ACHN (cell line): ENCODE measurements around the gene TREM2.
"Not testable (repeated sequence)": the region's sequence is repeated elsewhere in the genome, so short reads cannot be mapped to it uniquely, and the experiment has no call there.

ENCODE experiments used
- DNase-seq: peaks from one replicate; pipeline ENCODE4 v3.0.0-alpha.2; 2015
- in situ Hi-C: cut with HindIII; loops from 2 replicates; pipeline ENCODE4 v1.10.0; 2017; ENCODE audit warnings: low sequenced_read_pairs, low pct_ligation_motif_present, low pct_unique_long_range_greater_than_20kb

TREM2 gene

GRCh38 chr6:41162687-41163418 is at the start of gene TREM2:
TREM2 (minus strand) TSS chr6:41163116; CDS start chr6:41163082, 34 bp downstream.
- DNase-seq: no peak

GRCh38 chr6:41209547-41210320 is 46.8 kb upstream of the TREM2 start:
- DNase-seq: no peak
- in situ Hi-C loops: no loop called here

More at GRCh38 chr6:41162687-41163418, at the start of gene TREM2:
- in situ Hi-C loops: no loop called here

GRCh38 chr6:41208439-41209106 is 45.7 kb upstream of the TREM2 start:
- in situ Hi-C loops: no loop called here
- DNase-seq: no peak

GRCh38 chr6:41204156-41204555 is 41.2 kb upstream of the TREM2 start:
- no peak for DNase-seq
- in situ Hi-C loops: no loop called here

GRCh38 chr6:41201764-41202173 is 38.9 kb upstream of the TREM2 start:
- in situ Hi-C loops: no loop called here
- no peak for DNase-seq

GRCh38 chr6:41200901-41201763 is 38.2 kb upstream of the TREM2 start, which contains the start of gene TREML2:
TREML2 (minus strand) TSS chr6:41201149; CDS start chr6:41201008, 141 bp downstream.
- no peak for DNase-seq
- in situ Hi-C loops: no loop called here

- no peak for DNase-seq
Measured at GRCh38 chr6:41200296-41200900, 37.5 kb upstream of the TREM2 start.

GRCh38 chr6:41199552-41200246 is 36.8 kb upstream of the TREM2 start:
- in situ Hi-C loops: no loop called here
- DNase-seq: no peak

More at GRCh38 chr6:41200296-41200900, 37.5 kb upstream of the TREM2 start:
- in situ Hi-C loops: no loop called here

- no peak for DNase-seq
- in situ Hi-C loops: no loop called here
Measured at GRCh38 chr6:41197234-41197633, 34.3 kb upstream of the TREM2 start.

GRCh38 chr6:41194386-41194785 is 31.5 kb upstream of the TREM2 start:
- no peak for DNase-seq
- in situ Hi-C loops: no loop called here

GRCh38 chr6:41193884-41194283 is 31.0 kb upstream of the TREM2 start:
- DNase-seq: no peak
- in situ Hi-C loops: no loop called here

- in situ Hi-C loops: no loop called here
- no peak for DNase-seq
Measured at GRCh38 chr6:41193171-41193734, 30.3 kb upstream of the TREM2 start.

GRCh38 chr6:41191569-41191968 is 28.7 kb upstream of the TREM2 start:
- in situ Hi-C loops: no loop called here
- DNase-seq: peak; percentile 26

- in situ Hi-C loops: no loop called here
Measured at GRCh38 chr6:41190791-41191190, 27.9 kb upstream of the TREM2 start.

GRCh38 chr6:41189967-41190366 is 27.1 kb upstream of the TREM2 start:
- in situ Hi-C loops: no loop called here
- no peak for DNase-seq

More at GRCh38 chr6:41190791-41191190, 27.9 kb upstream of the TREM2 start:
- DNase-seq: no peak

GRCh38 chr6:41189046-41189445 is 26.1 kb upstream of the TREM2 start:
- DNase-seq, in situ Hi-C loops: not testable (repeated sequence)
